ENCODE results near the gene TBC1D25. TPM values are rescaled to one million over a fixed set of nuclear protein-coding genes. Genes with fewer than 3 reads are reported as not detected.
A peak's percentile ranks its signal among the peaks of the same experiment; 100 is the strongest.

Gene TBC1D25, protein sequence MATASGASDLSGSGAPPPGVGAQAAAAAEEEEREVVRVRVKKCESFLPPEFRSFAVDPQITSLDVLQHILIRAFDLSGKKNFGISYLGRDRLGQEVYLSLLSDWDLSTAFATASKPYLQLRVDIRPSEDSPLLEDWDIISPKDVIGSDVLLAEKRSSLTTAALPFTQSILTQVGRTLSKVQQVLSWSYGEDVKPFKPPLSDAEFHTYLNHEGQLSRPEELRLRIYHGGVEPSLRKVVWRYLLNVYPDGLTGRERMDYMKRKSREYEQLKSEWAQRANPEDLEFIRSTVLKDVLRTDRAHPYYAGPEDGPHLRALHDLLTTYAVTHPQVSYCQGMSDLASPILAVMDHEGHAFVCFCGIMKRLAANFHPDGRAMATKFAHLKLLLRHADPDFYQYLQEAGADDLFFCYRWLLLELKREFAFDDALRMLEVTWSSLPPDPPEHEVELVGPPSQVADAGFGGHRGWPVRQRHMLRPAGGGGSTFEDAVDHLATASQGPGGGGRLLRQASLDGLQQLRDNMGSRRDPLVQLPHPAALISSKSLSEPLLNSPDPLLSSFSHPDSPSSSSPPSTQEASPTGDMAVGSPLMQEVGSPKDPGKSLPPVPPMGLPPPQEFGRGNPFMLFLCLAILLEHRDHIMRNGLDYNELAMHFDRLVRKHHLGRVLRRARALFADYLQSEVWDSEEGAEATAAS
- total RNA-seq = 10 to 100 TPM; 18.8 to 22.2 TPM

- Mint-ChIP-seq H3K27ac (peak within 1 kb of the TSS; percentile 86 to 91), H3K36me3 (peaks cover 8% of the 10 kb centered on the region in 2 donors), H3K9me3 (no peaks in the 10 kb centered on the region)
- DNase-seq (ENCODE audit: low spot score in 2 of 2) = peak; percentile 92 to 96
- peak; percentile 91 to 92 for ATAC-seq
Measured at GRCh38 chrX:48539345-48540027, at the start of gene TBC1D25. TSS of gene TBC1D25 (plus strand) at chrX:48539714. CDS start at chrX:48539798, 84 bp downstream.

DNA sequence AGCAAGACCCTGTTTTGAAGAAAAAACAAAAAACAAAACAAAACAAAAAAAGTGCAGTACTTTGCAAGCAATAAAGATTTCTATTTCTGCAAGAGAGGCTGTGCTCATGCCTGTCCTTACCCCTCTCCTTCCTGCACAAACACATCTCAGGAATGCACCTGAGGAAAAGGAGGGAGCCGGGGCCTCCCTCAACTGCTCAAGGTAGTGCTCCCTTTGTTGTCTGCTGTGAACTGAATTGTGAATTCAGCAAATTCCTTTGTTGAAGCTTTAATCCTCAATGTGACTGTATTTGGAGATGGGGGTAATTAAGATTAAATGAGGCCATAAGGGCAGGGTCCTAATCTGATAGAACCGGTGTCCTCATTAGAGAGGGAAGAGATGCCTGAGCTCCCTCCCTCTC is 49.6 kb upstream of the TBC1D25 start:
- DNase-seq (ENCODE audit: low spot score in 2 of 2) = no peak
- no peak for ATAC-seq

GRCh38 chrX:48490661-48491060 is 48.9 kb upstream of the TBC1D25 start:
- DNase-seq (ENCODE audit: low spot score in 2 of 2) (no peak), ATAC-seq (no peak)
- no peaks in the 10 kb centered on the region for H3K36me3 Mint-ChIP-seq
- H3K9me3 Mint-ChIP-seq = no peaks in the 10 kb centered on the region
- no peak overlapping the region for H3K27ac Mint-ChIP-seq

More for the DNA sequence above, 49.6 kb upstream of the TBC1D25 start:
- Mint-ChIP-seq H3K9me3 (no peaks in the 10 kb centered on the region), H3K27ac (no peak overlapping the region), H3K36me3 (no peaks in the 10 kb centered on the region)

GRCh38 chrX:48491809-48492208 is 47.7 kb upstream of the TBC1D25 start:
- no peaks in the 10 kb centered on the region for H3K9me3 Mint-ChIP-seq
- no peaks in the 10 kb centered on the region for H3K36me3 Mint-ChIP-seq
- ATAC-seq (no peak), DNase-seq (ENCODE audit: low spot score in 2 of 2) (no peak)
- H3K27ac Mint-ChIP-seq = no peak overlapping the region

- H3K9me3 Mint-ChIP-seq = no peaks in the 10 kb centered on the region
- no peaks in the 10 kb centered on the region for H3K36me3 Mint-ChIP-seq
- H3K27ac Mint-ChIP-seq = no peak overlapping the region
- DNase-seq (ENCODE audit: low spot score in 2 of 2) (no peak), ATAC-seq (no peak)
Measured at GRCh38 chrX:48492293-48492910, 47.1 kb upstream of the TBC1D25 start.

- DNase-seq (ENCODE audit: low spot score in 2 of 2) (peak in 1 of 2 donors; percentile 8), ATAC-seq (peak in 1 of 2 donors; percentile 24)
- H3K27ac Mint-ChIP-seq = no peak overlapping the region
- no peaks in the 10 kb centered on the region for H3K36me3 Mint-ChIP-seq
- H3K9me3 Mint-ChIP-seq = no peaks in the 10 kb centered on the region
Measured at GRCh38 chrX:48493890-48494364, 45.6 kb upstream of the TBC1D25 start.

DNA sequence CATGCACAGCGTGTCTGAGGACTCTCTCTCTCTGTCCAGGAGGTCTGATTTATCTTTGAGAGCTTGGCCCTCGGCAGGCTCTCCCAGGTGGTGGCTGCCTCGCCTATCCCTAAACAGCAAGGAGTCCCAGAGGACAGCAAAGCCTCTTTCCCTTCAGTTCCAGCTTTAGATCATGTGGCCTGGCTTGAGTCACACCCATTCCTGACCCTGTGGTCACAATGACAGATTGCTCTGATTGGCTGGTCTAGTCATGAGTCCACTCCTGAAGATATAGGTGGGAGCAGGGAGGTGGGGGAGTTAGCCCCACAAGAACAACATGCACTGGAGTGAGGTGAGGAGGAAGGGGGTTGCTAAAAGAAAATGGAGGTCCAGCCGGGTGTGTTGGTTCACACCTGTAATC is 42.9 kb upstream of the TBC1D25 start:
- H3K9me3 Mint-ChIP-seq = no peaks in the 10 kb centered on the region
- no peaks in the 10 kb centered on the region for H3K36me3 Mint-ChIP-seq
- ATAC-seq (no peak), DNase-seq (ENCODE audit: low spot score in 2 of 2) (no peak)
- H3K27ac Mint-ChIP-seq = no peak overlapping the region

DNA sequence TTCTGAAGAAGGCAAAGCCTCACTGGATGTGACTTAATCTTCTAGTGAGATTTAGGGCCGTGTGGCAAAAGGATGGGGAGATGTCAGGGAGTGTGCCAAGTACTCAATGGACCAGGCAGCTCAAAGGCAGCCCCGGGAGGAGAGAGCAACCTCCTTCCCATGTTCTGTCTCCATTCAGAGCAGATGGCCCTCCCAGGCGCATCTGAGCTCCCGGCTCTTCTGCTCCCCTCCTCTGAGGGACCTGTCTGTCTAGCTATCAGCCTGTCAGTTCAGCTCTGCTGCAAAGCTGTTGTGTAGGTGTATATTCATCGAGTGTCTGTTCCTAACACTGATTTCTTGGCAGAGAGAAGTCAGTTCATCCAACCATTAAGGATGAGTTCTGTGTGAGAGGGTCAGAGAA is 41.6 kb upstream of the TBC1D25 start:
- ATAC-seq (no peak), DNase-seq (ENCODE audit: low spot score in 2 of 2) (no peak)
- no peak overlapping the region for H3K27ac Mint-ChIP-seq
- no peaks in the 10 kb centered on the region for H3K36me3 Mint-ChIP-seq
- H3K9me3 Mint-ChIP-seq = no peaks in the 10 kb centered on the region

- ATAC-seq (peak in 1 of 2 donors; percentile 65), DNase-seq (ENCODE audit: low spot score in 2 of 2) (no peak)
- H3K36me3 Mint-ChIP-seq = no peaks in the 10 kb centered on the region
- no peaks in the 10 kb centered on the region for H3K9me3 Mint-ChIP-seq
- no peak overlapping the region for H3K27ac Mint-ChIP-seq
Measured at GRCh38 chrX:48498374-48498809, 41.1 kb upstream of the TBC1D25 start.

DNA sequence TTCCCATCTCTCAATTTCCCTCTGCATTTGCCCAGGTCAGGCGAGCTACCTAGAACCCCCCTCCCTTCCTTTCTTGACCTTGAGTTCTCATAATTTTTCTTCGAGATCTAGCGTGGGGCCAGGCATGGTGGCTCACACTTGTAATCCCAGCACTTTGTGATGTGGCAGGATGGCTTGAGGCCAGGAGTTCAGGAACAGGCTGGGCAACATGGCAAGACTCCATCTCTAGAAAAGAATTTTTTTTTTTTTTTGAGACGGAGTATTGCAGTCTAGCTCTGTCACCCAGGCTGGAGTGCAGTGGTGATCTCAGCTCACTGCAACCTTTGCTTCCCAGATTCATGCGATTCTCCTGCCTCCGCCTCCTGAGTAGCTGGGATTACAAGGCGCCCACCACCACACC is 35.3 kb upstream of the TBC1D25 start:
- DNase-seq (ENCODE audit: low spot score in 2 of 2) (no peak), ATAC-seq (no peak)
- Mint-ChIP-seq H3K36me3 (no peaks in the 10 kb centered on the region), H3K9me3 (no peaks in the 10 kb centered on the region), H3K27ac (no peak overlapping the region)

GRCh38 chrX:48505481-48505880 is 34.0 kb upstream of the TBC1D25 start:
- no peaks in the 10 kb centered on the region for H3K9me3 Mint-ChIP-seq
- H3K36me3 Mint-ChIP-seq = no peaks in the 10 kb centered on the region
- no peak overlapping the region for H3K27ac Mint-ChIP-seq
- ATAC-seq (no peak), DNase-seq (ENCODE audit: low spot score in 2 of 2) (no peak)

- DNase-seq (ENCODE audit: low spot score in 2 of 2) (no peak), ATAC-seq (no peak)
- Mint-ChIP-seq H3K27ac (no peak overlapping the region), H3K36me3 (no peaks in the 10 kb centered on the region), H3K9me3 (no peaks in the 10 kb centered on the region)
Measured at GRCh38 chrX:48507246-48507645, 32.3 kb upstream of the TBC1D25 start.

GRCh38 chrX:48508400-48509244 is 30.9 kb upstream of the TBC1D25 start, which contains the start of gene PORCN:
TSS of gene PORCN (plus strand) at chrX:48508992. CDS start at chrX:48509821, 829 bp downstream.
- no peaks in the 10 kb centered on the region for H3K36me3 Mint-ChIP-seq
- peak; percentile 67 to 76 for DNase-seq (ENCODE audit: low spot score in 2 of 2)
- H3K27ac Mint-ChIP-seq = peak within 1 kb of the TSS; percentile 87 to 92
- no peaks in the 10 kb centered on the region for H3K9me3 Mint-ChIP-seq
- ATAC-seq = peak; percentile 94 to 98

- no peaks in the 10 kb centered on the region for H3K36me3 Mint-ChIP-seq
- ATAC-seq (peak; percentile 22 to 43), DNase-seq (ENCODE audit: low spot score in 2 of 2) (no peak)
- no peaks in the 10 kb centered on the region for H3K9me3 Mint-ChIP-seq
- H3K27ac Mint-ChIP-seq = peak overlapping the region; percentile 87 to 92
Measured at GRCh38 chrX:48509245-48509590, 30.3 kb upstream of the TBC1D25 start.

DNA sequence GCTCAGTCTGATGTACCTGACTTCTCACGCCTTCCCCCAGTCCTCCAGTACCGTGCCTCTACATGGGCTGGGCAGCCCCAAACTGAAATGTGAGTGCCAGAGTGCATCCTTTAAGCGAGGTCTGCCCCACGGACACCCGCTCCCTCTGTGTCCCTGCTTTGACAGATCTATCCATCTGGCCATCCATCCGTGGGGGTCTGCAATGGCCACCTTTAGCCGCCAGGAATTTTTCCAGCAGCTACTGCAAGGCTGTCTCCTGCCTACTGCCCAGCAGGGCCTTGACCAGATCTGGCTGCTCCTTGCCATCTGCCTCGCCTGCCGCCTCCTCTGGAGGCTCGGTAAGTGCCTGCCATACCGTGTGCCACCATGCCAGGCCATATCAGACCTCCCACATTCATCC is 29.9 kb upstream of the TBC1D25 start:
- ATAC-seq = no peak
- Mint-ChIP-seq H3K36me3 (no peaks in the 10 kb centered on the region), H3K9me3 (no peaks in the 10 kb centered on the region), H3K27ac (peak overlapping the region; percentile 87 to 92)
- no peak for DNase-seq (ENCODE audit: low spot score in 2 of 2)

- H3K9me3 Mint-ChIP-seq = no peaks in the 10 kb centered on the region
- peak overlapping the region; percentile 12 to 29 for H3K27ac Mint-ChIP-seq
- no peak for DNase-seq (ENCODE audit: low spot score in 2 of 2)
- no peak for ATAC-seq
- H3K36me3 Mint-ChIP-seq = no peaks in the 10 kb centered on the region
Measured at GRCh38 chrX:48511560-48511959, 28.0 kb upstream of the TBC1D25 start.

Data from activated naive CD4-positive, alpha-beta T cell treated with anti-CD3 and anti-CD28 coated beads, Interleukin-2, amount 50 U/mL, for 72 hours (primary cell).